ENCODE data around the gene SEMA5B. TPM values are rescaled to one million over a fixed set of nuclear protein-coding genes. Genes with fewer than 3 reads are reported as not detected.

SEMA5B gene
- total and polyA plus RNA-seq, 2 donors (not counting 3 experiments of a cell fraction or from before 2014, with no cell fraction given), result 0.07 TPM; not detected in 1

GRCh38 chr3:122916084-122916483, 111.5 kb downstream of the SEMA5B start:
- Histone ChIP-seq H2AFZ (ENCODE audit: low read depth, low read length) (no peak overlapping the region), H3K9me1 (replicated peaks; ENCODE audit: control insufficient read depth, extremely low read depth, insufficient read depth, low read length) (no peaks in the 10 kb centered on the region), H3K27me3 (ENCODE audit: control insufficient read depth in 2 of 2, insufficient read depth in 2 of 2, low read length in 2 of 2) (peaks cover 6 to 15% of the 10 kb centered on the region in 2 experiments), H3K79me2 (ENCODE audit: control insufficient read depth, insufficient read depth, low read length) (no peaks in the 10 kb centered on the region), H3K4me2 (ENCODE audit: insufficient read depth, low read length) (no peak overlapping the region), H3K4me3 (replicated peaks in 1 of 3; ENCODE audit: insufficient read depth in 1 of 3, low read depth in 1 of 3, low read length in 3 of 3) (no peak overlapping the region), H4K20me1 (replicated peaks; ENCODE audit: control insufficient read depth, extremely low read depth, insufficient read depth, low read length) (no peaks in the 10 kb centered on the region), H3K9me3 (replicated peaks; ENCODE audit: control insufficient read depth, insufficient read depth, low read length) (no peaks in the 10 kb centered on the region), H3K9ac (replicated peaks; ENCODE audit: extremely low read depth, insufficient read depth, low read length) (no peak overlapping the region), H3K27ac (ENCODE audit: insufficient read depth, low read depth, low read length) (no peak overlapping the region), H3K36me3 (ENCODE audit: control insufficient read depth in 2 of 2, extremely low read depth in 1 of 2, insufficient read depth in 2 of 2, low read length in 2 of 2) (no peaks in the 10 kb centered on the region), H3K4me1 (ENCODE audit: control insufficient read depth, extremely low read depth, insufficient read depth, low read length) (no peaks in the 10 kb centered on the region)
- TF ChIP-seq POLR2AphosphoS5 (IDR thresholded peaks at IDR 0.05; ENCODE audit: insufficient read depth, low read depth, low read length) (no peak), MAX (IDR thresholded peaks at IDR 0.05; ENCODE audit: insufficient read depth, insufficient read length) (no peak), JUN (IDR thresholded peaks at IDR 0.05; ENCODE audit: borderline replicate concordance, insufficient read depth, insufficient read length, low read depth) (no peak), FOS (IDR thresholded peaks at IDR 0.05; ENCODE audit: borderline replicate concordance, insufficient read depth, low read length) (no peak), CTCF (IDR thresholded peaks at IDR 0.05; ENCODE audit: extremely low read depth in 1 of 2, insufficient read depth in 1 of 2, low read depth in 1 of 2, low read length in 2 of 2) (no peak), POLR2A (IDR thresholded peaks at IDR 0.05; ENCODE audit: low read depth, low read length) (no peak), EZH2 (IDR thresholded peaks at IDR 0.05; ENCODE audit: borderline replicate concordance, low read depth, low read length, severe bottlenecking) (no peak), GATA2 (IDR thresholded peaks at IDR 0.05; ENCODE audit: insufficient read depth, insufficient read length, low read depth, low read length) (no peak), MYC (IDR thresholded peaks at IDR 0.05; ENCODE audit: low read depth, low read length) (no peak)
- dilution Hi-C loops (cut with MboI; ENCODE audit: extremely low pct_ligation_motif_present, low sequenced_read_pairs) (no loop called here), intact Hi-C loops (cut with micrococcal nuclease) (no loop called here)
- FAIRE-seq (no peak), DNase-seq (ENCODE audit: low read depth, low spot score) (no peak)
- CTCF ChIA-PET, result interaction anchor here (0.5 to 1.4 kb wide), 4 partner anchors 10 to 30 kb away, joined by 3 read pairs; no protein-coding TSS in a partner anchor
- POLR2A ChIA-PET, result no interaction called here
- BruUV-seq (replicated peaks), result no TSS peak

Data from endothelial cell of umbilical vein (primary cell).